CD4-positive, alpha-beta T cell (primary cell): ENCODE data around the gene ACVR1B. TPM values are rescaled to one million over a fixed set of nuclear protein-coding genes. Genes with fewer than 3 reads are reported as not detected.

ENCODE experiments used
- ATAC-seq: fragments of 200-7000 bp; cut with Tn5 transposase; one replicate; pipeline ENCODE4 v1.10.0; 2022; ENCODE audit warnings: mild to moderate bottlenecking; ENCODE audit not compliant: poor library complexity
- CTCF ChIA-PET: fragments of 350-600 bp; sonication (Branson Sonifier 250); formaldehyde crosslinking; loops from one replicate; lab custom pipeline; 2021; ENCODE audit warnings: antibody characterized with exemption, inconsistent platforms; lab: Charles Lee
- POLR2A ChIA-PET: fragments of 350-600 bp; sonication (Branson Sonifier 250); formaldehyde crosslinking; loops from one replicate; lab custom pipeline; 2021; ENCODE audit warnings: antibody characterized with exemption, inconsistent platforms; lab: Charles Lee
- DNase-seq, 14 experiments: peaks; one replicate each; pipeline ENCODE4 v3.0.0-alpha.2; 2013 to 2020; ENCODE audit warnings: mixed read lengths in 2 of 14
- H3K27ac ChIP-seq, 2 donors: one replicate each; pipeline versions ENCODE4 v1.5.1 to v1.7.0; 2013; ENCODE audit warnings: low read length in 2 of 2, low read depth in 1 of 2, mild to moderate bottlenecking in 1 of 2
- H3K27me3 ChIP-seq, 2 experiments: 1 replicate in 1 of 2; 2 replicates in 1 of 2; pipeline versions ENCODE4 v1.6.1 to v1.7.0; 2013; ENCODE audit warnings: low read length in 2 of 2, control low read depth in 1 of 2, mild to moderate bottlenecking in 1 of 2, moderate library complexity in 1 of 2; ENCODE audit not compliant: insufficient read depth in 2 of 2, control insufficient read depth in 1 of 2
- H3K36me3 ChIP-seq: one replicate; pipeline ENCODE4 v1.6.1; 2013; ENCODE audit warnings: low read length, control low read depth; ENCODE audit not compliant: insufficient read depth
- H3K4me1 ChIP-seq: one replicate; pipeline ENCODE4 v1.6.1; 2013; ENCODE audit warnings: low read length, control low read depth; ENCODE audit not compliant: insufficient read depth
- H3K4me3 ChIP-seq: one replicate; pipeline ENCODE4 v1.5.1; 2013; ENCODE audit warnings: mild to moderate bottlenecking, low read length, moderate library complexity
- H3K9me3 ChIP-seq, 2 experiments: 1 replicate in 1 of 2; 2 replicates in 1 of 2; pipeline versions ENCODE4 v1.6.1 to v1.7.0; 2013; ENCODE audit warnings: low read length in 2 of 2, mild to moderate bottlenecking in 2 of 2, control low read depth in 1 of 2, moderate library complexity in 1 of 2; ENCODE audit not compliant: control insufficient read depth in 1 of 2, insufficient read depth in 1 of 2
- H3K27ac Mint-ChIP-seq: one replicate; pipeline ENCODE4 v1.8.0; 2020; ENCODE audit warnings: mixed read lengths
- H3K27me3 Mint-ChIP-seq: one replicate; pipeline ENCODE4 v1.8.0; 2021; ENCODE audit warnings: mixed read lengths
- H3K36me3 Mint-ChIP-seq: one replicate; pipeline ENCODE4 v1.8.0; 2021; ENCODE audit warnings: low read depth, mixed read lengths
- H3K4me1 Mint-ChIP-seq: one replicate; pipeline ENCODE4 v1.8.0; 2021; ENCODE audit warnings: low read depth, mixed read lengths
- H3K4me3 Mint-ChIP-seq: one replicate; pipeline ENCODE4 v1.8.0; 2020; ENCODE audit warnings: mild to moderate bottlenecking, mixed read lengths
- H3K9me3 Mint-ChIP-seq: one replicate; pipeline ENCODE4 v1.8.0; 2020; ENCODE audit warnings: mixed read lengths
- CTCF ChIP-seq: fragments of 200-600 bp; IDR thresholded peaks from one replicate; pipeline ENCODE4 v1.8.0; 2022; ENCODE audit warnings: antibody characterized with exemption, mild to moderate bottlenecking
- intact Hi-C, 2 experiments: fragments of 100-400 bp; cut with DNase I in 1 of 2; cut with micrococcal nuclease in 1 of 2; formaldehyde crosslinking; loops; one replicate each; pipeline versions ENCODE4 v1.15.1 to v1.9.0; 2023 to 2025; cut with DNase I, micrococcal nuclease
- total RNA-seq, 174 experiments: library from RNA in 2 of 174; stranded (reverse) in 2 of 174; gene quantifications; one replicate each; pipeline ENCODE4 v1.2.3 and lab custom pipeline; 2021 to 2026

Gene ACVR1B
- total RNA-seq, 2 experiments from 2014 or later = 14.2 to 14.5 TPM

DNA sequence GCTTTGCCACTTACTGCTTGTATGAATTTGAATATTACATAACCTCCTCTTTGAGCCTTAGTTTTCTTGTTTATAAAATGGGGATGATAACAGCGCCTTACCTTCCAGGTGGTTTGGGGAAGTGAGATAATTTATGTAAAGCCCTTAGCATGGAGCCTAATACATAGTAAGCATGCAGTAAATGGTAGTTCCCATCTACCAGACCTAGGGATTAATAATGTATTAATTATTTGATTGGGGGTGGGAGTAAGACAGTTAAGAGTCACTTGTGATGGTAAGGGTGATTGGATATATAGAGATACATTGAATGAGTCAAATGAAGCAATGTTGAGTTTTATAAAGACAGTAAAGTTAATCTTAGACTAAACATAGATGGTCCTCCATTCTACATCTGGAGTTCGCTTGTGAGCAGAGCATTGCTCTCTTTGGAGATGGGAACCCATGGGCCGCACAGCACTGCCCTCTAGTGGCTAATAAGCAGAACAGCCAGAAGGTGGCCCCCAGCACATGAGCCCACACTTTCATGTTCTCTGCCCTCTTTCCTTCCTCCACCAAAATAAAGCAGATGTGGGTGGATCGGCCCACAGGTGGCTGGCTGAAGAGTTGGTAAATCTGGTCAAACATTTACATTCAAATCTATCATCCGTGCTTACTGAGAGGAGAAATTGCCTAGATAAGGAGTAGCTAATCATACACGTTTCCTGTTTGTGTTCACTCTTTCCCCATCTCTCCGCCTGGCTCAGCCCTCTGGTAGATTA lies 28.7 kb downstream of the ACVR1B start:
- peaks cover 32% of the 10 kb centered on the region for H3K4me1 Mint-ChIP-seq
- no peak overlapping the region for H3K4me3 ChIP-seq
- H3K9me3 Mint-ChIP-seq = no peaks in the 10 kb centered on the region
- POLR2A ChIA-PET = no interaction called here
- H3K27ac ChIP-seq = no peak overlapping the region
- H3K4me3 Mint-ChIP-seq = no peak overlapping the region
- peaks cover 19% of the 10 kb centered on the region for H3K4me1 ChIP-seq
- H3K36me3 Mint-ChIP-seq = peaks cover 77% of the 10 kb centered on the region
- DNase-seq (peak; percentile 41 to 88 (median 58)), ATAC-seq (peak; percentile 100)
- H3K27me3 ChIP-seq = no peaks in the 10 kb centered on the region
- intact Hi-C loops = loop anchor here (1.0 kb wide), 2 partner anchors 9 to 54 kb away; no protein-coding TSS in a partner anchor
- H3K27me3 Mint-ChIP-seq = no peaks in the 10 kb centered on the region
- no peaks in the 10 kb centered on the region for H3K9me3 ChIP-seq
- peaks cover 49% of the 10 kb centered on the region for H3K36me3 ChIP-seq
- CTCF ChIA-PET = interaction anchor here (1.0 to 2.0 kb wide), 4 partner anchors 9 to 45 kb away, joined by 3 to 9 read pairs (median 6); no protein-coding TSS in a partner anchor
- no peak overlapping the region for H3K27ac Mint-ChIP-seq
- peak; percentile 94 for TF ChIP-seq CTCF

DNA sequence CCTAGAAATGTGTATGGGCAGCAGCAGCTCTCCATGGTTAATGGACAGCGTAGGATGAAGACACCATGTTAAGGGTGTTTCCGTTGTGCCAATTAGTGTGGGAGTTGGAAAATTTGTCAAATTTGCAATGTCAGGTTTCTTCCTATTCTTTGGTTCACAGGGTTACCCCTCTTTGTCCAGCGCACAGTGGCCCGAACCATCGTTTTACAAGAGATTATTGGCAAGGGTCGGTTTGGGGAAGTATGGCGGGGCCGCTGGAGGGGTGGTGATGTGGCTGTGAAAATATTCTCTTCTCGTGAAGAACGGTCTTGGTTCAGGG lies 29.3 kb downstream of the ACVR1B start:
- ATAC-seq (no peak), DNase-seq (no peak)
- no peak overlapping the region for H3K4me3 ChIP-seq
- TF ChIP-seq CTCF = no peak
- H3K27me3 ChIP-seq = no peaks in the 10 kb centered on the region
- intact Hi-C loops = loop anchor here (1.0 kb wide), 2 partner anchors 9 to 54 kb away; no protein-coding TSS in a partner anchor
- peaks cover 14% of the 10 kb centered on the region for H3K4me1 ChIP-seq
- H3K36me3 Mint-ChIP-seq = peaks cover 77% of the 10 kb centered on the region
- H3K9me3 ChIP-seq = no peaks in the 10 kb centered on the region
- H3K27ac Mint-ChIP-seq = no peak overlapping the region
- no peaks in the 10 kb centered on the region for H3K9me3 Mint-ChIP-seq
- ChIA-PET POLR2A (no interaction called here), CTCF (interaction anchor here (1.0 to 2.0 kb wide), 4 partner anchors 10 to 45 kb away, joined by 3 to 9 read pairs (median 6); no protein-coding TSS in a partner anchor)
- no peak overlapping the region for H3K4me3 Mint-ChIP-seq
- H3K27me3 Mint-ChIP-seq = no peaks in the 10 kb centered on the region
- peaks cover 55% of the 10 kb centered on the region for H3K36me3 ChIP-seq
- H3K4me1 Mint-ChIP-seq = peaks cover 27% of the 10 kb centered on the region
- no peak overlapping the region for H3K27ac ChIP-seq

- H3K4me3 ChIP-seq = no peak overlapping the region
- peaks cover 12% of the 10 kb centered on the region for H3K4me1 Mint-ChIP-seq
- TF ChIP-seq CTCF = no peak
- intact Hi-C loops = no loop called here
- H3K4me3 Mint-ChIP-seq = no peak overlapping the region
- H3K9me3 ChIP-seq = no peaks in the 10 kb centered on the region
- H3K36me3 ChIP-seq = peaks cover 47% of the 10 kb centered on the region
- DNase-seq (no peak), ATAC-seq (no peak)
- no peak overlapping the region for H3K27ac ChIP-seq
- peaks cover 8% of the 10 kb centered on the region for H3K4me1 ChIP-seq
- ChIA-PET POLR2A (no interaction called here), CTCF (no interaction called here)
- H3K36me3 Mint-ChIP-seq = peaks cover 73% of the 10 kb centered on the region
- no peak overlapping the region for H3K27ac Mint-ChIP-seq
- no peaks in the 10 kb centered on the region for H3K9me3 Mint-ChIP-seq
- H3K27me3 Mint-ChIP-seq = no peaks in the 10 kb centered on the region
- no peaks in the 10 kb centered on the region for H3K27me3 ChIP-seq
Measured at GRCh38 chr12:51984657-51985056, 33.2 kb downstream of the ACVR1B start.
